PC-3 (cell line): ENCODE results near the gene CCL8. TPM values are rescaled to one million over a fixed set of nuclear protein-coding genes. Genes with fewer than 3 reads are reported as not detected.
A peak's percentile ranks its signal among the peaks of the same experiment; 100 is the strongest.

Experiments
- ATAC-seq: fragments of 200-7000 bp; cut with Tn5 transposase; 2 replicates; pipeline ENCODE4 v1.9.1; 2020; ENCODE audit warnings: mild to moderate bottlenecking, moderate library complexity
- BruUV-seq: library from RNA; stranded (reverse); fragments of 400-500 nt; replicated peaks from 2 replicates; lab custom pipeline; 2021; lab: Mats Ljungman, UMichigan
- CTCF ChIA-PET: fragments of 300-600 bp; sonication (Branson Sonifier 250); formaldehyde crosslinking; loops from one replicate; lab custom pipeline; 2022; ENCODE audit warnings: antibody characterized with exemption; lab: Charles Lee
- POLR2A ChIA-PET: fragments of 300-600 bp; sonication (Branson Sonifier 250); formaldehyde crosslinking; loops from one replicate; lab custom pipeline; 2022; ENCODE audit warnings: antibody characterized with exemption; ENCODE audit not compliant: unreplicated experiment; lab: Charles Lee
- DNase-seq: peaks from one replicate; pipeline ENCODE4 v3.0.0-alpha.2; 2015
- H2AFZ ChIP-seq: fragments of 300-600 bp; sonication (generic); 2 replicates; pipeline ENCODE4 v1.6.0; 2016; ENCODE audit warnings: antibody characterized with exemption, low read length
- H3F3A ChIP-seq: fragments of 300-600 bp; sonication (generic); one replicate; pipeline ENCODE4 v1.6.0; 2017; ENCODE audit warnings: antibody characterized with exemption, low read length, control low read depth, mild to moderate bottlenecking; ENCODE audit not compliant: unreplicated experiment
- H3K27ac ChIP-seq: fragments of 300-600 bp; sonication (generic); 2 replicates; pipeline ENCODE4 v1.5.1; 2016; ENCODE audit warnings: mild to moderate bottlenecking, low read length
- H3K27me3 ChIP-seq: fragments of 300-600 bp; sonication (generic); 2 replicates; pipeline ENCODE4 v1.6.1; 2016; ENCODE audit warnings: low read length, mixed read lengths
- H3K36me3 ChIP-seq: fragments of 300-600 bp; sonication (generic); 2 replicates; pipeline ENCODE4 v1.6.1; 2016; ENCODE audit warnings: low read depth, mixed run types, low read length, mixed read lengths
- H3K4me1 ChIP-seq: fragments of 300-600 bp; sonication (generic); 2 replicates; pipeline ENCODE4 v1.5.1; 2016; ENCODE audit warnings: low read length; ENCODE audit not compliant: insufficient read depth
- H3K4me2 ChIP-seq: fragments of 300-600 bp; sonication (generic); 2 replicates; pipeline ENCODE4 v1.6.0; 2016; ENCODE audit warnings: low read length
- H3K4me3 ChIP-seq: fragments of 300-600 bp; sonication (generic); 2 replicates; pipeline ENCODE4 v1.5.1; 2016; ENCODE audit warnings: mild to moderate bottlenecking, low read length, mixed read lengths
- H3K79me2 ChIP-seq: fragments of 300-600 bp; sonication (generic); 2 replicates; pipeline ENCODE4 v1.6.1; 2017; ENCODE audit warnings: low read length, mixed read lengths
- H3K9ac ChIP-seq: fragments of 300-600 bp; sonication (generic); 2 replicates; pipeline ENCODE4 v1.6.0; 2016; ENCODE audit warnings: mild to moderate bottlenecking, low read length
- H3K9me2 ChIP-seq: fragments of 300-600 bp; sonication (generic); replicated peaks from 2 replicates; pipeline ENCODE4 v1.6.1; 2016; ENCODE audit warnings: mixed run types, low read length, mixed read lengths
- H3K9me3 ChIP-seq: fragments of 300-600 bp; sonication (generic); 2 replicates; pipeline ENCODE4 v1.6.1; 2016; ENCODE audit warnings: low read length, mixed read lengths
- H4K20me1 ChIP-seq: fragments of 300-600 bp; sonication (generic); 2 replicates; pipeline ENCODE4 v1.6.1; 2016; ENCODE audit warnings: low read length, mixed read lengths
- EZH2 ChIP-seq: fragments of 300-600 bp; sonication (generic); IDR thresholded peaks from one replicate; pipeline ENCODE4 v1.6.1; 2017; ENCODE audit warnings: antibody characterized with exemption, mild to moderate bottlenecking, low read length; ENCODE audit not compliant: unreplicated experiment
- EZH2phosphoT487 ChIP-seq: fragments of 300-600 bp; sonication (generic); IDR thresholded peaks from 2 replicates; pipeline ENCODE4 v1.6.1; 2018; ENCODE audit warnings: mild to moderate bottlenecking, antibody characterized with exemption, low read length, borderline replicate concordance
- intact Hi-C: fragments of 100-400 bp; cut with micrococcal nuclease; formaldehyde crosslinking; loops from 2 replicates; pipeline ENCODE4 v1.9.0; 2023
- total RNA-seq: library from RNA; depleted of rRNA; stranded (reverse); fragments of >200 nt; gene quantifications from 2 replicates; pipeline ENCODE4 v1.2.3, GENCODE V29; 2014
- TF ChIP-seq, protein P1 (sequence below): fragments of 300-600 bp; sonication (generic); conservative IDR thresholded peaks from 2 replicates; pipeline ENCODE4 v1.5.1; 2017; ENCODE audit warnings: antibody characterized with exemption, low read depth, mild to moderate bottlenecking, low read length

The CCL8 gene
- total RNA-seq, 1 experiment from 2014 or later = not detected

GRCh38 chr17:34361478-34362061 is 42.3 kb downstream of the CCL8 start:
- DNase-seq = peak; percentile 75
- Histone ChIP-seq H3K9me2 (no peaks in the 10 kb centered on the region), H3K4me1 (no peaks in the 10 kb centered on the region), H3K27ac (no peak overlapping the region), H3F3A (no peaks in the 10 kb centered on the region), H3K27me3 (no peaks in the 10 kb centered on the region), H2AFZ (no peak overlapping the region), H3K4me3 (no peak overlapping the region), H3K9me3 (no peaks in the 10 kb centered on the region), H3K4me2 (no peak overlapping the region), H3K79me2 (no peaks in the 10 kb centered on the region), H3K9ac (no peak overlapping the region), H3K36me3 (peaks cover 3% of the 10 kb centered on the region; the same call in 1 of the 2 replicates), H4K20me1 (no peaks in the 10 kb centered on the region)
- intact Hi-C loops = loop anchor here (1.0 kb wide), 1 partner anchor 161 kb away; no protein-coding TSS in a partner anchor
- ATAC-seq = peak; percentile 57
- CTCF ChIA-PET = interaction anchor here (0.6 to 1.3 kb wide), 6 partner anchors 11 to 280 kb away, joined by 3 to 4 read pairs (median 3); no protein-coding TSS in a partner anchor
- POLR2A ChIA-PET = no interaction called here
- BruUV-seq = no TSS peak
- TF ChIP-seq, protein P1, sequence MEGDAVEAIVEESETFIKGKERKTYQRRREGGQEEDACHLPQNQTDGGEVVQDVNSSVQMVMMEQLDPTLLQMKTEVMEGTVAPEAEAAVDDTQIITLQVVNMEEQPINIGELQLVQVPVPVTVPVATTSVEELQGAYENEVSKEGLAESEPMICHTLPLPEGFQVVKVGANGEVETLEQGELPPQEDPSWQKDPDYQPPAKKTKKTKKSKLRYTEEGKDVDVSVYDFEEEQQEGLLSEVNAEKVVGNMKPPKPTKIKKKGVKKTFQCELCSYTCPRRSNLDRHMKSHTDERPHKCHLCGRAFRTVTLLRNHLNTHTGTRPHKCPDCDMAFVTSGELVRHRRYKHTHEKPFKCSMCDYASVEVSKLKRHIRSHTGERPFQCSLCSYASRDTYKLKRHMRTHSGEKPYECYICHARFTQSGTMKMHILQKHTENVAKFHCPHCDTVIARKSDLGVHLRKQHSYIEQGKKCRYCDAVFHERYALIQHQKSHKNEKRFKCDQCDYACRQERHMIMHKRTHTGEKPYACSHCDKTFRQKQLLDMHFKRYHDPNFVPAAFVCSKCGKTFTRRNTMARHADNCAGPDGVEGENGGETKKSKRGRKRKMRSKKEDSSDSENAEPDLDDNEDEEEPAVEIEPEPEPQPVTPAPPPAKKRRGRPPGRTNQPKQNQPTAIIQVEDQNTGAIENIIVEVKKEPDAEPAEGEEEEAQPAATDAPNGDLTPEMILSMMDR = peak; percentile 83
- no peak for TF ChIP-seq EZH2phosphoT487

GRCh38 chr17:34363183-34363661 is 44.0 kb downstream of the CCL8 start, which contains the start of gene CCL1:
Gene CCL1 (minus strand): TSS chr17:34363233. CDS start chr17:34363161, 72 bp downstream.
- Histone ChIP-seq H3F3A (no peaks in the 10 kb centered on the region), H3K27ac (no peak within 1 kb of the TSS), H3K9ac (no peak within 1 kb of the TSS), H2AFZ (no peak within 1 kb of the TSS), H3K9me2 (no peaks in the 10 kb centered on the region), H3K4me1 (no peaks in the 10 kb centered on the region), H3K4me3 (no peak within 1 kb of the TSS), H3K9me3 (no peaks in the 10 kb centered on the region), H3K36me3 (peaks cover 3% of the 10 kb centered on the region; the same call in 1 of the 2 replicates), H3K27me3 (no peaks in the 10 kb centered on the region), H3K79me2 (no peaks in the 10 kb centered on the region), H3K4me2 (no peak within 1 kb of the TSS), H4K20me1 (no peaks in the 10 kb centered on the region)
- no peak for DNase-seq
- ChIA-PET POLR2A (no interaction called here), CTCF (no interaction called here)
- TF ChIP-seq, protein P1 = no peak
- no peak for TF ChIP-seq EZH2phosphoT487
- BruUV-seq = no TSS peak
- no peak for ATAC-seq
- intact Hi-C loops = no loop called here

DNA sequence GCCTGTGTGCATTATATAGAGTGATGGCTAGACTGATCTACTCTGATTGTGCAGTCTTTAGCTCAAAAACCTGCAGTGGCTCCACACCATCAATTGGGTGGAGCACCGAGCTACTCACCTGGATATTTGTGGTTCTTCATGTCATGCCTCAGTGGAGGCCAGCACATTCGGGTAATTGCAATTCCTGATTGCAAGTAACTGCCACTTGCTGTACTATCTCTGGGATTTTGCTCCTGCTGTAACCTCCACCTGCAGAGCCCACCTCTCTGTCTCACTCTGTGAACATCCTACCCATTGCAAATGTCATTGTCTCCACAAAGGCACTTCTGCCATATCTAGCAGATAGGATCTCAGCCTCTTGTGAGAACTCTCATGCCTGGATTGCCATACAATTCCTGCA is 45.5 kb downstream of the CCL8 start:
- H3K36me3 ChIP-seq = peaks cover 3% of the 10 kb centered on the region; the same call in 1 of the 2 replicates
- CTCF ChIA-PET = interaction anchor here (0.6 kb wide), 1 partner anchor 1399 kb away, joined by 4 read pairs; no protein-coding TSS in a partner anchor

More for the DNA sequence above, 45.5 kb downstream of the CCL8 start:
- H3K4me3 ChIP-seq = no peak overlapping the region
- ATAC-seq = no peak
- H3K79me2 ChIP-seq = no peaks in the 10 kb centered on the region
- no peak for DNase-seq
- H3F3A ChIP-seq = no peaks in the 10 kb centered on the region
- no peak overlapping the region for H3K9ac ChIP-seq
- H3K27me3 ChIP-seq = no peaks in the 10 kb centered on the region
- H3K4me2 ChIP-seq = no peak overlapping the region
- H2AFZ ChIP-seq = no peak overlapping the region
- no peaks in the 10 kb centered on the region for H3K4me1 ChIP-seq
- intact Hi-C loops = no loop called here
- no peaks in the 10 kb centered on the region for H4K20me1 ChIP-seq
- POLR2A ChIA-PET = no interaction called here
- H3K9me2 ChIP-seq = no peaks in the 10 kb centered on the region
- no peak overlapping the region for H3K27ac ChIP-seq
- no TSS peak for BruUV-seq
- no peak for TF ChIP-seq EZH2
- no peak for TF ChIP-seq EZH2phosphoT487
- TF ChIP-seq, protein P1 = no peak
- H3K9me3 ChIP-seq = no peaks in the 10 kb centered on the region
